ENCODE results near the gene MUC22. TPM values are rescaled to one million over a fixed set of nuclear protein-coding genes. Genes with fewer than 3 reads are reported as not detected.
A peak's percentile ranks its signal among the peaks of the same experiment; 100 is the strongest.
"Not testable (repeated sequence)": the region's sequence is repeated elsewhere in the genome, so short reads cannot be mapped to it uniquely, and the experiment has no call there.

Gene MUC22
- total RNA-seq, 1 donor from 2014 or later = not detected

DNA sequence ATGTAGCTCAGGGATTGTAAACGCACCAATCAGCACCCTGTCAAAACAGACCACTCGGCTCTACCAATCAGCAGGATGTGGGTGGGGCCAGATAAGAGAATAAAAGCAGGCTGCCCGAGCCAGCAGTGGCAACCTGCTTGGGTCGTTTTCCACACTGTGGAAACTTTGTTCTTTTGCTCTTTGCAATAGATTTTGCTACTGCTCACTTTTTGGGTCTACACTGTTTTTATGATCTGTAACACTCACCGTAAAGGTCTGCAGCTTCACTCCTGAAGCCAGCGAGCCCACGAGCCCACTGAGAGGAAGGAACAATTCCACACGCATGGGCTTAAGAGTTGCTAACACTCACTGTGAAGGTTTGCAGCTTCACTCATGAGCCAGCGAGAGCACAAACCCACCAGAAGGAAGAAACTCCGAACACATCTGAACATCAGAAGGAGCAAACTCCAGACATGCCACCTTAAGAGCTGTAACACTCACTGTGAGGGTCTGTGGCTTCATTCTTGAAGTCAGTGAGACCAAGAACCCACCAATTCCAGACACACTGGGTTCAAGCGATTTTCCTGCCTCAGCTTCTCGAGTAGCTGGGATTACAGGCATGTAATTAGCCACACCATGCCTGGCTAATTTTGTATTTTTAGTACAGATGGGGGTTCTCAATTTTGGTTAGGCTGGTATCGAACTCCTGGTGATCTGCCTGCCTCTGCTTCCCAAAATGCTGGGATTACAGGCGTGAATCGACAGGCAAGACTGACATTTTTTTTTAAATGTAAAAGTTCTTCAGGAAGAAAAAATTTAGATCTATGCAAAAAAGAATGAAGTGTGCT lies 11.6 kb downstream of the MUC22 start:
- intact Hi-C loops (cut with DNase I); DNase-seq (ENCODE audit: low spot score); ATAC-seq: not testable (repeated sequence)

DNA sequence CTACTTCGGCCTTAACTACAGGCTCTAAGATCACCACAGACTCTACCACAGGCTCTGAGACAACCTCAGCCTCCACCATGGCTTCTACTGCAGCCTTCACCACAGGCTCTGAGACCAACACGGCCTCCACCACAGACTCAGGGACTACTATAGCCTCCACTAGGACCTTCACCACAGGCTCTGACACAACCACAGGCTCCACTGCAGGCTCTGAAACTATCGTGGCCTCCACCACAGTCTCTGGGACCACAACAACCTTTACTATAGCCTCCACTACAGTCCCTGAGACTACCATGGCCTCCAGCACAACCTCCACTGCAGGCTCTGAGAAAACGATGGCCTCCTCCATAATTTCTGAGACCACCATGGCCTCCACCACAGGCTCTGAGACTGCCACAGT lies 15.3 kb downstream of the MUC22 start:
- no peak for DNase-seq (ENCODE audit: low spot score)
- no peak for ATAC-seq
- intact Hi-C loops (cut with DNase I) = no loop called here

DNA sequence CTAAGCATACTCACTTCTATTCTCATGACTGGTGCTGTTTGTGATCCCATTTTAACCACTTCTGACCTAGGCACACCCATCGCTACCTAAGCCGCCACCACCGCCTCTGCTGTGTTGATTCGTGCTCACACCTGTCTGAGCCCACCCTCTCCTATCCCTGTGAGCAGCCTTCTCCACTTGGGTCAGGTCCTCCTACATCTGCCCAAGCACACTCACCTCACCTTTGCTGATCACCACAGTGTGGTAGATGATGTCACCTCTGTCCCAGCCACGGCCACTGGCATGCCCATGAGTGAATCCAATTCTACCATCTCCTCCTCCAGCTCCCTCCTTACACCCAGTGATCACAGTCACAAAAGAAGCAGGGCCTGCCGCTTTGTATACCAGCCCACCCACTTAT lies 20.8 kb downstream of the MUC22 start:
- no peak for DNase-seq (ENCODE audit: low spot score)
- ATAC-seq = no peak
- intact Hi-C loops (cut with DNase I) = no loop called here

DNA sequence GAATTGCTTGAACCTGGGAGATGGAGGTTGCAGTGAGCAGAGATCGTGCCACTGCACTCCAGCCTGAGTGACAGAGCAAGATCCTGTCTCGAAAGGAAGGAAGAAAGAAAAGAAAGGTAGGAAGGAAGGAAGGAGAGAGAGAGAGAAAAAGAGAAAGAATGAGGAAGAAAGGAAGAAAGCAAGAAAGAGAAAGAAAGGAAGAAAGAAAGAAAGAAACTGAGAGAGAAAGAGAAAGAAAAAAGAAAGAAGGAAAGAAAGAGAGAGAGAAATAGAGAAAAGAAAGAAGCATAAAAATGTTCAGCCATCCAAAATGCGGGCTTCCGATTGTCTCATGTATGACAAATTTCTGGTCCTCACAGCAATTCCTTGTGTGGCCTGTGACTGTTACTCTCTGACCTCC lies 22.8 kb downstream of the MUC22 start:
- intact Hi-C loops (cut with DNase I) = no loop called here
- ATAC-seq = no peak

DNA sequence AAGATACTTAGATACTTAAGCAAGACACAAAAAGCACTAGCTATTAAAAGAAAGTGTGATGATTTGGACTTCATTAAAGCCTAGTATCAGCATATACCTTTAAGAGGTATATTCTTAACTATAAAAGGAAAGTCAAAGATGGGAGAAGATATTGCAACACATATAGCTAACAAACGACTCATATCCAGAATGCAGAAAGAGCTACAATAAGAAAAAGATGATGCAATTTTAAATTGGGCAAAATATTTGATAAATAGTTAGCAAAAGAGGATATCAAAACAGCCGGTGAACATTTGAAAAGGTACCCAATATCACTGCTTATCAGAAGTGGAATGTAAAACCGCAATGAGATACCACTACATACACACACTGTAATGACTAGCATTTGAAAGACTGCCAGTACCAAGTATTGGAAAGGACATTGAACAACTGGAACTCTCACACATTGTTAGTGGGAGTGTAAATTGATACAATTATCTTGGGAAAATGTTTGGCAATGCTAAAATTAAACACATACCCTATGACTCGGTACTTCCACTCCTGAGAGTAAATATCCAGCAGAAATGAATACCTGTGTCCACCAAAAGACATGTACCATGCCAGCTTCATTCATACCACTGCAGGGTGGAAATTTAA lies 25.7 kb downstream of the MUC22 start:
- intact Hi-C loops (cut with DNase I) = no loop called here
- DNase-seq (ENCODE audit: low spot score) (no peak), ATAC-seq (no peak)

More for the DNA sequence above, 22.8 kb downstream of the MUC22 start:
- DNase-seq (ENCODE audit: low spot score) = no peak

DNA sequence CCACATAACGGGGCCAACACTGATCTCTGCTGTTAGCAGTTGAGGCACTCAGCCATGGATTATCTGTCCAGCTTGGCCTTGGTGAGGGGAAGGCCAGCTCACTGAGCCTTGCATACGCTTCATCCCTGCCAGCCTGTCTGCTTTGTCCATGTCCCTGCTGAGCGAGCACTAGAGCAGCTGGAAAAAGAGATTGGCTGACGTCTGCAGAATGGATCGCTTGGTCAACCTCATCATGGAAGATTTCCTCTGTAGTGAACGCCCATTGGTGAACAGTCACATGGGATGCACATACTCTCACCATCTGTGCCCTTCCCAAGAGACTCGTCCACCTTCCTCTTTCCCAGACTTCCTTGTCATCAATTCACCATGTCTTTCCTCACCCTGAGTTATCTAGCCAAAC lies 26.9 kb downstream of the MUC22 start:
- ATAC-seq (no peak), DNase-seq (ENCODE audit: low spot score) (no peak)
- intact Hi-C loops (cut with DNase I) = no loop called here

DNA sequence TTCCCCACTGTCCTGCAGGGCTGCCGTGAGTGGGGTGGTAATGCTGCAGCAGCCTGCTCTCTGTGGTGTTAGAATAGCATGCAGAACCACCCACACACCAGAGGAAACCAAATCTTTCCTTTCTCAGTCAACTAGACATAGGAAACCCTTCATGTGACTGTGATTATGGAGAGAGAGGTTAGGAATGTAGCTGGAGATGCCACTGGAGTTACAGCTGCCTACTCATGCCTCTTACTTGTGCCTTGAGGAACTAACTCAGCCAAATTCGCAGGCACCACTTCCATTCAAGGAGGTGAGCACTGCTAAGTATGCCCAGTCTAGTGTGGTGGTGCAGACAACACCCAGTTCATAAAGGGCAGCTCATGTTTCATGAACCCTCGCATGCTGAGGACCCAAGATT lies 27.4 kb downstream of the MUC22 start:
- ATAC-seq (no peak), DNase-seq (ENCODE audit: low spot score) (no peak)
- intact Hi-C loops (cut with DNase I) = no loop called here

DNA sequence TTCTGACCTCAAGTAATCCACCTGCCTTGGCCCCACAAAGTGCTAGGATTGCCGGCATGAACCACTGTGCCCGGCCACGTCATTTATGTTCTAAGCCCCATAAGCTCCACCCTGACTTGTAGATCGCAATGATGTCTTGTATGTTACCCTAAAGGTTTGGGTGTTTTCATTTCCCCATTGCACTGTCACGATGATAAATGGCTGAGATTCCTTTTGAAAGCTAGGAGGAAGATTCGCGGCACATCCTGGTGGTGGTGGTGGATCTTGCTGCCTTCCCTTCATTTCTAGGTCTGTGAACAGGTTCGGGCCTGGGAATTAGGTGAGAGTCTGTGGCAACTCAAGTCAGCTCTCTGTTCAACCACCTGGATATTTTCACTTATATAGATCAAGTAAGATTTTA lies 28.3 kb downstream of the MUC22 start:
- intact Hi-C loops (cut with DNase I) = no loop called here
- DNase-seq (ENCODE audit: low spot score) = no peak
- ATAC-seq = no peak

DNA sequence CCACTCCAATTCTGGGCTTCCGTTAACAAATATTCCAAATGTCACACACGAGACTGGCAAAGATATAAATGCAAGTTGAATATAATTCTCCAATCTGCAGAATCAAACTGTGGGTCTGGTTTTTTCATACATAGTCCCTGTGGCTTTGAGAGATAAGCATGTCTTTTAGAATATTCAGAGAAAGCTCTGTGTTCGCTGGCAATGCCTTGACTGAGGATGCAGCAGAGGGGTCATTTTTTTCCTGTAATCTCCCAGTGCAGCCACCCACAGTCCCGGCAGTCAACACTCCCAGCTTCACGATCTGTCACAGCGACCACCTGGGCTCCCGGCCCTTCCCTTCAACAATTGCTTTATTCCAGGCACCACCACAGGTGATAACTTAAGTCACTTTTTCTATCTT lies 30.5 kb downstream of the MUC22 start:
- ATAC-seq (no peak), DNase-seq (ENCODE audit: low spot score) (no peak)
- intact Hi-C loops (cut with DNase I) = no loop called here

DNA sequence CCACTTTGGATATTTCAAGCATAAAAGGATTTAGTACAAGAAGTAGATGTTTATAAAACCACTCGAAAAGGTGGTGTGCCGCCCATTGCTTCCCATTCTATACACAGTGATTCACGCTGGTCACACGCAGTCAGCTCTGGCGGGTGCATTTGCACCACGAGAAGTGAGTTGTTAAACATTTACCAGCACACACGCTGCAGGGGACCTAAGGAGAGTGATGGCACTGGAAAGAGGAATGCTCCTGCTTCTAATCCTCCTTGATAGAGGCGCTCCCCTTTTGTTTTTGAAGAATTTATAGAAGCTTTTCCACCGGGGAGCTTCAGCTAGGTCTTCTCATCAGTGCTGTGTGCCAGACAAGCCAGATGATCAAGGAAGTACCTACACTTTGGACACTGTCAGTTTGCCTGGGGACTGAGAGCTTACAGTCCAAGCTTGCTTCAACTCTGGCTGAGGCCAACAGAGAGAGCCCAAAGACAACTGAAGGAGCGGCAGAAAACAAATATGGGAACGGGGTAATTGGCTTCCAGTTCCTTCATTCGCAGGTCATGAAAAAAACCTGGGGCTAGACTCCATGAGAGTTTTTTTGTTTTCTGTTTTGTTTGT lies 31.2 kb downstream of the MUC22 start:
- no peak for ATAC-seq
- intact Hi-C loops (cut with DNase I) = no loop called here
- DNase-seq (ENCODE audit: low spot score) = no peak

DNA sequence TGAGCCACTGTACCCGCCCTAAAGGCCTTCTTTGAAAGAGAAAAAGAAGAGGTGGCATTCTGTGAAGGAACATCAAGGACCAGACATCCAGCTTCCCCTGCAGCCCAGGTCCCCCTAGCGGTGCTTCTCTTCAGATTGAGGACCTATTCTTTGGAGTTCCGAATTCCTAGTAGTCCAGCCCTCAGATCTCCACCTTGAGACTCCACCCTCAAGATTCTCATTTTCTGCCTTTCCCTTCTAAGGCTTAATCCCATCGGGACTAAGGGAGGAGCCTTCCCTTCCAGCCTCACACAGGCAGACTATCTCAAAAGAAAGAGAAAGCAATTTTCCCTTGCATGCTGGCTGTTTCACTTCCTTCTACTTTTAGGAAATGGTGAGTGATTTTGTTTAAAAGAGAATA lies 32.5 kb downstream of the MUC22 start:
- ATAC-seq (peak; percentile 76), DNase-seq (ENCODE audit: low spot score) (peak; percentile 69)
- intact Hi-C loops (cut with DNase I) = no loop called here

DNA sequence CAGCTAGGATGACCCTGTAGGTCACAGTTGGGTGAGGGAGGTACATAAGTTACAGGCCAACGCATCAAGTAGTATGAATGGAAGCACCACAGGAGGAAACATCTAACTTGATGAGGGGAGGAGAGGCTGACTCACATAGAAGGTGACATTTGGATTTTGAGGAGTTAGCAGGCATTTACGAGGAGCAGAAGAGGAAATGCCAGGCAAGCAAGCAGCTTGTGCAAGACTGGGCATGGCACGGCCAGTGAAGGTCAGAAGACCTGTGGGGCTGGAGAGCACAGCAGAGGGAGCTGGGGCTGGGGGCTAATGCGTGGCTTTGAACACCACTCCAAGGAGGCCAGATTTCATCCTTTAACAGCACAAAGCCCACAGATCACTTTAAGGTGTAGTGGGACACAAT lies 37.8 kb downstream of the MUC22 start:
- ATAC-seq (no peak), DNase-seq (ENCODE audit: low spot score) (no peak)
- intact Hi-C loops (cut with DNase I) = loop anchor here (5.0 kb wide), 1 partner anchor 56 kb away; no protein-coding TSS in a partner anchor

DNA sequence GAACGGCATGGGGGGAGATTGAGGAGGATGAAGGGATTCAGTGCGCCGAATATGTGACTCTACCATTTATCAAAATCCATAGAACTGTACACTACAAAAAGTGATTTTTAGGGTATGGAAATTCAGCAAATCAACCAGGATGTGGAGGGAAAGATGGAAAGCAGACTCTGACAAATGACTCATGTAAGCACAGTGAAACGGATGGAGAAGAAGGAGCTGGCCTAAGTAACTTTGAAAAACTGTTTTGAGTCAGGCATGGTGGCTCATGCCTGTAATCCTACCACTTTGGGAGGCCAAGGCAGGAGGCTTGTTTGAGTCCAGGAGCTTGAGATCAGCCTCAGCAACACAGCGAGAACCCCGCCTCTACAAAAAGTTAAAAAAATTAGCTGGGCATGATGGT lies 39.2 kb downstream of the MUC22 start:
- ATAC-seq = no peak
- intact Hi-C loops (cut with DNase I) = loop anchor here (5.0 kb wide), 1 partner anchor 57 kb away; no protein-coding TSS in a partner anchor
- DNase-seq (ENCODE audit: low spot score) = no peak

DNA sequence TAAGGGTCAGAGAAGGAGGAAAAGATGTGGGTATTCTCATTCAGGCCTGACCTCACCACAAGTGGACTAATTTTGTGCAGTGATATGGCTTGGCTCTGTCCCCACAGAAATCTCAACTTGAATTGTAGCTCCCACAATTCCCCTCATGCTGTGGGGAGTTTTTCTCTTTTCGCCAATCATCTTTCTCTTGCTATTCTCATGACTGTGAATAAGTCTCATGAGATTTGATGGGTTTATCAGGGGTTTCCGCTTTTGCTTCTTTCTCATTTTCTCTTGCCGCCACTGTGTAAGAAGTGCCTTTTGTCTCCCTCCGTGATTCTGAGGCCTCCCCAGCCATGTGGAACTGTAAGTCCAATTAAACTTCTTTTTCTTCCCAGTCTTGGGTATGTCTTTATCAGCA lies 42.9 kb downstream of the MUC22 start:
- intact Hi-C loops (cut with DNase I) = not testable (repeated sequence)

DNA sequence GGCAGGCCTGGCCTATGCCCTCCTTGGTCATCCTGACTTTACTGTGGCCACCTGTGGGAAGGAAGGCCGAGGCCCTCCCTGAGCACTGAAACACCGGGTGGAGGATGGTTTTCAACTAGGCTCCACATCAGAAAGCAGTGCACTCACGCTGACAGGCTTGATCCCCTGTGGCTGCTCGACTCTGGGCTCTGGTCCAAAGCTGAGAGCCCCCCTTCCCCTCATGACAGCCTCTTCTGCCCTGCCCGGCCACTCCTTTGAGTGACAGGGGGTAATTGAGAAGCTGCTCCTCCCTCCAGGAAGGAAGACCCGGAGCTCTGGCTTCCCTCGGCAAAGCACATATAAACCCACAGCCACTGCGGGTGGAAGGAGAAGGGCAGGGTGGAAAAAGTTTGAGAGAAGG lies 43.6 kb downstream of the MUC22 start:
- no peak for DNase-seq (ENCODE audit: low spot score)
- no peak for ATAC-seq
- intact Hi-C loops (cut with DNase I) = no loop called here

More for the DNA sequence above, 42.9 kb downstream of the MUC22 start:
- DNase-seq (ENCODE audit: low spot score); ATAC-seq: not testable (repeated sequence)

DNA sequence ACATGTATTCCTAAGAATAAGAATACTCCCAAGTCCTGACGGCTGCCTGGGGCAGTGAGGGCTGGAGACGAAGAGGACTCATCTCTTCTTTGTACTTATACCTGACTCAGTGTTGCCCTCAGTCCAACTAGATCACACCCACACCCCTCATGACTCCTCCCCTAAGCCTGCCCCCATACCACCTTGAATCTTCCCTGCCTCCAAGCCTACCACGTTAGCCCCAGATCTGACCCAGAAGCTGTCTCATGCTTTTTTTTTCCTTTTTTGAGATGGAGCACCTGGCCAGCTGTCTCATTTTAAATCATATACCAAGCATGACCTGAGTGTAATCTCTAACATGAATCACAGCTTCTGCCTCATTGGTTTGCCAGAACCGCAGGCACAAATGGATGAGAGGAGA lies 45.2 kb downstream of the MUC22 start:
- ATAC-seq = no peak
- no peak for DNase-seq (ENCODE audit: low spot score)
- intact Hi-C loops (cut with DNase I) = no loop called here

DNA sequence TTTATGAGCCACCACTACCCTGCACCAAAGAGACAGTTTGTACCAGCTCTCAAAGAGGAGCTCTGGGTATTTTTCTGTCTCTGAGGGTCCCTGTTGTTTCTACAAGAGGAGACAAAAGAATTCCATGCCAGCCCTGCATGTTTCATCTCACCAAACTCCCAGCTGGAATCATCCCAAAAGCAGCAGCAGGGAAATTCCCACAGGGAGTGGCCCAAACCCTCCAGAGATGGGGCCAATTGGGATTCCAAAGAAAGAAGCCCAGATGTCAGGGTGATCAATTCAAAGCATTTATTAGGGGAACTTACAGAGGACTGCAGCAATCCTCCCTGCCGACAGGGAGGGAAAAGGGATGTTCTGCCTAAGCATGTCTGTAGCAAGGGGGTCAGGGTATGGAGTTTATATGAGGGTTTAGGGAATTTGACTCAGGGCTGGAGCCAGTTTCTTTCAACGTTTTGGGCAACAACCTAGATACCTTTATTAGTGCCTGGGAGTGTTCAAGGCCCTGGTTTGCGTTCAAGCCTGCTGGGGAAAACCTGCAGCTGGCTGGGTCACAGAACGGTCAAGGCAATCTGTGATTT lies 47.2 kb downstream of the MUC22 start:
- intact Hi-C loops (cut with DNase I) = no loop called here
- ATAC-seq = no peak
- no peak for DNase-seq (ENCODE audit: low spot score)

DNA sequence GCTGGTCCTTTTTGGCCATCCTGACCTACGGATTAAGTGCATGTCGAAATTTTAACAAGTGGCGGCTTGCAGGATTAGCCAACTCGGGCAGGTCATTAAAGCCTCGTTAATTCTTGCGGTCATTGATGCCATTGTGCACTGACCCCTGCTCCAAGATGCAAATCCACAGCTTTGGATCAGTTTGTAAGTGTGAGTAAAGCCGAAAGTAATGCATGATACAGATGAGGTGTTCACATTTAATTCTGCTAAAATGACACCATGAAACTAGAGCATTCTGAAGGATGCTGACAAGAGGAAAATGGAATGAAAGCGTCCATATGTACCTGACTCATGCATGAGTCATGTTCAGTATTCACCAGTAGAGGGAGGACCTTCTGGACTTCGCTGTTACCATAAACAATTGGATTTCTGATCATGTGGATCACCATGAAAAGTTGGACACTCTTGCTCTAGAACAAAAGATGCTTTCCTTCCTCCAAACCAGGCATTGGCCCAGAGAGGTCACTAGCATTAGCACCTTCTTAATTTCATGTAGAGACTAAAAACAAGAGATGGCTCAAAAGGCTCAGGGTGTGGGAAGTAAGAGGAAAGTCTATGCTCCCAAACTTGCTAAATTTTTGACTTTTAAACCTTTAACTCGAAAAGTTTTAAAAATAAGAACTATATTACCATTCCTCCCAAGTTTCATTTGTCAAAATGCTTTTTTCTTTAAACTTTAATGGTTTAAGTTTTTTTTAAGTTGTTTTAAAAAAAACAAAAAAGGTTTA lies 48.0 kb downstream of the MUC22 start:
- ATAC-seq (no peak), DNase-seq (ENCODE audit: low spot score) (no peak)
- intact Hi-C loops (cut with DNase I) = no loop called here

DNA sequence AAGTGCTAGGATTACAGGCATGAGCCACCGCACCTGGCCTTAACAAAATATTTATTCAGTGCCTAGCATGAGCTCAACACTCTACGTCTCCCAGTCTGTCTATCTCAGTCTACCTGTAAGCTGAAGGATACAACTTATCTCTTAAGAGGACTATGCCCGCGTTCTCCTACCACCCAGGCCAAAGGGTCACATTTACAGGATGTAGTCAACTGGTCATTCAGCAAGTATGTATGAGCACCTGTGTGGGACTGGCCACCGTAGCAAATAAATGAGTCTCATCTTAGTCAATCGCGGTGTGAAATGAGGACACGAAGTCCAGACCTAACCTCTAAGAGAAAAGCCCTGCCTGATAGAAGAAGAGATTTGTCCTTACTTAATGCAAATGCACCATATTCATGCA lies 49.9 kb downstream of the MUC22 start:
- intact Hi-C loops (cut with DNase I) = loop anchor here (10.0 kb wide), 1 partner anchor 125 kb away; the partner anchor contains the start of gene SFTA2

More for the DNA sequence above, 49.9 kb downstream of the MUC22 start:
- no peak for ATAC-seq
- DNase-seq (ENCODE audit: low spot score) = no peak
